HEK293 (cell line): ENCODE data around the gene OAT.

ENCODE experiments used
- CTCF ChIP-seq: fragments of 450-650 bp; formaldehyde crosslinking; IDR thresholded peaks from 2 replicates; pipeline ENCODE4 v1.5.1; 2016; ENCODE audit warnings: missing biosample characterization, missing genetic modification characterization
- HOXA7 ChIP-seq: sonication (generic); formaldehyde crosslinking; IDR thresholded peaks from 2 replicates; pipeline ENCODE4 v1.8.1; 2022; ENCODE audit warnings: missing genetic modification reagents, borderline replicate concordance
- KLF16 ChIP-seq: fragments of 450-650 bp; formaldehyde crosslinking; IDR thresholded peaks from 2 replicates; pipeline ENCODE4 v1.5.1; 2017; ENCODE audit warnings: missing biosample characterization, missing genetic modification characterization
- MEIS1 ChIP-seq: sonication (generic); formaldehyde crosslinking; IDR thresholded peaks from 2 replicates; pipeline ENCODE4 v1.8.1; 2022; ENCODE audit warnings: missing genetic modification reagents, mild to moderate bottlenecking, borderline replicate concordance
- YY1 ChIP-seq: fragments of 450-650 bp; formaldehyde crosslinking; IDR thresholded peaks from 2 replicates; pipeline ENCODE4 v1.5.1; 2018; ENCODE audit warnings: missing biosample characterization, missing genetic modification characterization
- ZBTB8A ChIP-seq: fragments of 450-650 bp; formaldehyde crosslinking; IDR thresholded peaks from 2 replicates; pipeline ENCODE4 v1.5.1; 2016; ENCODE audit warnings: missing biosample characterization, missing genetic modification characterization
- ZNF175 ChIP-seq: fragments of 450-650 bp; formaldehyde crosslinking; IDR thresholded peaks from 2 replicates; pipeline ENCODE4 v1.5.1; 2016; ENCODE audit warnings: missing biosample characterization, missing genetic modification characterization
- ZNF416 ChIP-seq: fragments of 450-650 bp; formaldehyde crosslinking; IDR thresholded peaks from 2 replicates; pipeline ENCODE4 v1.5.1; 2016; ENCODE audit warnings: missing biosample characterization, missing genetic modification characterization
- ZNF426 ChIP-seq: fragments of 450-650 bp; formaldehyde crosslinking; IDR thresholded peaks from 2 replicates; pipeline ENCODE4 v1.5.1; 2017; ENCODE audit warnings: missing biosample characterization, missing genetic modification characterization, mild to moderate bottlenecking, inconsistent platforms, moderate library complexity
- ZNF777 ChIP-seq: fragments of 450-650 bp; formaldehyde crosslinking; IDR thresholded peaks from 2 replicates; pipeline ENCODE4 v1.5.1; 2017; ENCODE audit warnings: missing biosample characterization, missing genetic modification characterization, borderline replicate concordance
- TF ChIP-seq, protein P1 (sequence below): fragments of 450-650 bp; formaldehyde crosslinking; IDR thresholded peaks from 2 replicates; pipeline ENCODE4 v1.5.1; 2017; ENCODE audit warnings: missing biosample characterization, missing genetic modification characterization
- TF ChIP-seq, protein P2 (sequence below): fragments of 450-650 bp; formaldehyde crosslinking; optimal IDR thresholded peaks from 2 replicates; pipeline ENCODE3; 2016; ENCODE audit warnings: missing biosample characterization, mild to moderate bottlenecking, missing genetic modification characterization
- TF ChIP-seq, protein P3 (sequence below): fragments of 450-650 bp; formaldehyde crosslinking; IDR thresholded peaks from 2 replicates; pipeline ENCODE4 v1.5.1; 2016; ENCODE audit warnings: missing biosample characterization, missing genetic modification characterization

DNA sequence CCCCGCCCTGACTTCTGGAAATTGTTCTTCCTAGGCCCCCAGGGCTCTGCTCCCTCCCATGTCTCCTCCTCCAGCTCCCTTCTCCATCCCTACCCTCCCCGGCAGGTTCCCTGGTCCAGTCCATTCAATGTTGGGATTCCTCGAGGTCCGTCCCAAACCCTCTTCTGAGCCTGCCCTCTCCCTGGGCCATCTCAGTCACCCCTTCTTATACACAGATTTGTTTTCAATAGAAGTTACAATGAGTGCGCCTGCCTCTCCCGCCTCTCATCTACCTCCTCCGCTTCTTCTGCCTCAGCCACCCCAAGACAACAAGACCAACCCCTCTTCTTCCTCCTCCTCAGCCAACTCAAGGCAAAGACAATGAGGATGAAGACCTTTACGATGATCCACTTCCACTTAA is 67.9 kb downstream of the OAT start:
- no peak for TF ChIP-seq YY1 (tag by site-specific recombination)
- no peak for TF ChIP-seq CTCF
- TF ChIP-seq, protein P1, sequence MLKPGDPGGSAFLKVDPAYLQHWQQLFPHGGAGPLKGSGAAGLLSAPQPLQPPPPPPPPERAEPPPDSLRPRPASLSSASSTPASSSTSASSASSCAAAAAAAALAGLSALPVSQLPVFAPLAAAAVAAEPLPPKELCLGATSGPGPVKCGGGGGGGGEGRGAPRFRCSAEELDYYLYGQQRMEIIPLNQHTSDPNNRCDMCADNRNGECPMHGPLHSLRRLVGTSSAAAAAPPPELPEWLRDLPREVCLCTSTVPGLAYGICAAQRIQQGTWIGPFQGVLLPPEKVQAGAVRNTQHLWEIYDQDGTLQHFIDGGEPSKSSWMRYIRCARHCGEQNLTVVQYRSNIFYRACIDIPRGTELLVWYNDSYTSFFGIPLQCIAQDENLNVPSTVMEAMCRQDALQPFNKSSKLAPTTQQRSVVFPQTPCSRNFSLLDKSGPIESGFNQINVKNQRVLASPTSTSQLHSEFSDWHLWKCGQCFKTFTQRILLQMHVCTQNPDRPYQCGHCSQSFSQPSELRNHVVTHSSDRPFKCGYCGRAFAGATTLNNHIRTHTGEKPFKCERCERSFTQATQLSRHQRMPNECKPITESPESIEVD (tag by site-specific recombination) = no peak
- TF ChIP-seq ZBTB8A (tag by site-specific recombination) = no peak
- TF ChIP-seq ZNF426 = no peak
- no peak for TF ChIP-seq KLF16 (tag by site-specific recombination)
- TF ChIP-seq, protein P2, sequence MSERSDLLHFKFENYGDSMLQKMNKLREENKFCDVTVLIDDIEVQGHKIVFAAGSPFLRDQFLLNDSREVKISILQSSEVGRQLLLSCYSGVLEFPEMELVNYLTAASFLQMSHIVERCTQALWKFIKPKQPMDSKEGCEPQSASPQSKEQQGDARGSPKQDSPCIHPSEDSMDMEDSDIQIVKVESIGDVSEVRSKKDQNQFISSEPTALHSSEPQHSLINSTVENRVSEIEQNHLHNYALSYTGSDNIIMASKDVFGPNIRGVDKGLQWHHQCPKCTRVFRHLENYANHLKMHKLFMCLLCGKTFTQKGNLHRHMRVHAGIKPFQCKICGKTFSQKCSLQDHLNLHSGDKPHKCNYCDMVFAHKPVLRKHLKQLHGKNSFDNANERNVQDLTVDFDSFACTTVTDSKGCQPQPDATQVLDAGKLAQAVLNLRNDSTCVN (tag by site-specific recombination) = no peak
- no peak for TF ChIP-seq MEIS1 (CRISPR knock-in tag)
- no peak for TF ChIP-seq HOXA7 (CRISPR knock-in tag)
- TF ChIP-seq, protein P3, sequence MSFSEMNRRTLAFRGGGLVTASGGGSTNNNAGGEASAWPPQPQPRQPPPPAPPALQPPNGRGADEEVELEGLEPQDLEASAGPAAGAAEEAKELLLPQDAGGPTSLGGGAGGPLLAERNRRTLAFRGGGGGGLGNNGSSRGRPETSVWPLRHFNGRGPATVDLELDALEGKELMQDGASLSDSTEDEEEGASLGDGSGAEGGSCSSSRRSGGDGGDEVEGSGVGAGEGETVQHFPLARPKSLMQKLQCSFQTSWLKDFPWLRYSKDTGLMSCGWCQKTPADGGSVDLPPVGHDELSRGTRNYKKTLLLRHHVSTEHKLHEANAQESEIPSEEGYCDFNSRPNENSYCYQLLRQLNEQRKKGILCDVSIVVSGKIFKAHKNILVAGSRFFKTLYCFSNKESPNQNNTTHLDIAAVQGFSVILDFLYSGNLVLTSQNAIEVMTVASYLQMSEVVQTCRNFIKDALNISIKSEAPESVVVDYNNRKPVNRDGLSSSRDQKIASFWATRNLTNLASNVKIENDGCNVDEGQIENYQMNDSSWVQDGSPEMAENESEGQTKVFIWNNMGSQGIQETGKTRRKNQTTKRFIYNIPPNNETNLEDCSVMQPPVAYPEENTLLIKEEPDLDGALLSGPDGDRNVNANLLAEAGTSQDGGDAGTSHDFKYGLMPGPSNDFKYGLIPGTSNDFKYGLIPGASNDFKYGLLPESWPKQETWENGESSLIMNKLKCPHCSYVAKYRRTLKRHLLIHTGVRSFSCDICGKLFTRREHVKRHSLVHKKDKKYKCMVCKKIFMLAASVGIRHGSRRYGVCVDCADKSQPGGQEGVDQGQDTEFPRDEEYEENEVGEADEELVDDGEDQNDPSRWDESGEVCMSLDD (tag by site-specific recombination) = no peak
- TF ChIP-seq ZNF175 = no peak
- TF ChIP-seq ZNF416 (tag by site-specific recombination) = no peak
- TF ChIP-seq ZNF777 (tag by site-specific recombination) = no peak
